B cell (primary cell): Measurements from ENCODE around the gene YJU2. TPM values are rescaled to one million over a fixed set of nuclear protein-coding genes. Genes with fewer than 3 reads are reported as not detected.

Experiments
- ATAC-seq: fragments of 200-7000 bp; cut with Tn5 transposase; one replicate; pipeline ENCODE4 v1.10.0; 2021; ENCODE audit warnings: low read depth, mild to moderate bottlenecking, moderate number of reproducible peaks, moderate library complexity
- CTCF ChIA-PET: fragments of 350-600 bp; sonication (Branson Sonifier 250); formaldehyde crosslinking; loops from one replicate; lab custom pipeline; 2021; ENCODE audit warnings: antibody characterized with exemption, inconsistent platforms; lab: Charles Lee
- POLR2A ChIA-PET: fragments of 350-600 bp; sonication (Branson Sonifier 250); formaldehyde crosslinking; loops from one replicate; lab custom pipeline; 2021; ENCODE audit warnings: antibody characterized with exemption; lab: Charles Lee
- DNase-seq: peaks from one replicate; pipeline ENCODE4 v3.0.0; 2013
- H2AFZ ChIP-seq: 2 replicates; pipeline ENCODE4 v1.6.1; 2012; ENCODE audit warnings: mild to moderate bottlenecking, low read depth, low read length; ENCODE audit not compliant: insufficient read depth, poor library complexity, severe bottlenecking
- H3K27ac ChIP-seq, 2 donors: 1 replicate in 1 of 2; 2 replicates in 1 of 2; pipeline ENCODE4 v1.5.1; 2012 to 2013; ENCODE audit warnings: low read length in 2 of 2, mild to moderate bottlenecking in 2 of 2, moderate library complexity in 1 of 2
- H3K27me3 ChIP-seq, 4 experiments: fragments of 200-600 bp in 1 of 4; sonication (generic) in 1 of 4; replicated peaks in 1 of 4; 1 replicate in 2 of 4; 2 replicates in 2 of 4; pipeline versions ENCODE4 v1.6.1 to v1.7.0; 2013 to 2016; ENCODE audit warnings: low read length in 3 of 4, mild to moderate bottlenecking in 2 of 4, mixed read lengths in 1 of 4, moderate library complexity in 1 of 4; ENCODE audit not compliant: insufficient read depth in 4 of 4, control insufficient read depth in 3 of 4; ENCODE audit errors: control extremely low read depth in 1 of 4
- H3K36me3 ChIP-seq, 2 experiments: replicated peaks in 1 of 2; 1 replicate in 1 of 2; 2 replicates in 1 of 2; pipeline versions ENCODE4 v1.6.1 to v1.7.1; 2013; ENCODE audit warnings: low read length in 1 of 2; ENCODE audit not compliant: insufficient read depth in 2 of 2, control insufficient read depth in 1 of 2; ENCODE audit errors: control extremely low read depth in 1 of 2, extremely low read depth in 1 of 2
- H3K4me1 ChIP-seq, 2 donors: fragments of 200-600 bp in 1 of 2; sonication (generic) in 1 of 2; 1 replicate in 1 of 2; 2 replicates in 1 of 2; pipeline versions ENCODE4 v1.5.1 to v1.6.1; 2013 to 2017; ENCODE audit warnings: low read length in 2 of 2; ENCODE audit not compliant: control insufficient read depth in 2 of 2, insufficient read depth in 2 of 2
- H3K4me2 ChIP-seq: replicated peaks from 2 replicates; pipeline ENCODE3; 2012; ENCODE audit warnings: mild to moderate bottlenecking, low read depth, low read length; ENCODE audit not compliant: poor library complexity, severe bottlenecking
- H3K4me3 ChIP-seq, 5 experiments: fragments of 200-600 bp in 1 of 5; sonication (generic) in 1 of 5; 1 replicate in 3 of 5; 2 replicates in 2 of 5; pipeline versions ENCODE4 v1.5.1 to v1.7.0; 2011 to 2016; ENCODE audit warnings: low read length in 4 of 5, mild to moderate bottlenecking in 4 of 5, low read depth in 2 of 5, control low read depth in 1 of 5, moderate library complexity in 1 of 5; ENCODE audit not compliant: insufficient read depth in 1 of 5; ENCODE audit errors: control extremely low read depth in 1 of 5, extremely low read depth in 1 of 5
- H3K79me2 ChIP-seq: fragments of 200-600 bp; sonication (generic); one replicate; pipeline ENCODE4 v1.6.0; 2016; ENCODE audit warnings: low read length; ENCODE audit not compliant: control insufficient read depth, insufficient read depth
- H3K9ac ChIP-seq: fragments of 200-600 bp; sonication (generic); 2 replicates; pipeline ENCODE4 v1.6.1; 2017; ENCODE audit warnings: mild to moderate bottlenecking, low read length, moderate library complexity
- H3K9me3 ChIP-seq, 3 donors: one replicate each; pipeline versions ENCODE4 v1.6.1 to v1.7.1; 2013; ENCODE audit warnings: low read length in 2 of 3; ENCODE audit not compliant: control insufficient read depth in 2 of 3, insufficient read depth in 1 of 3; ENCODE audit errors: control extremely low read depth in 1 of 3
- H4K20me1 ChIP-seq: 2 replicates; pipeline ENCODE4 v1.6.0; 2012; ENCODE audit warnings: mild to moderate bottlenecking, low read length; ENCODE audit not compliant: insufficient read depth, control insufficient read depth, poor library complexity, severe bottlenecking
- H3K27ac Mint-ChIP-seq: one replicate; pipeline ENCODE4 v1.8.0; 2021; ENCODE audit warnings: mixed read lengths
- H3K27me3 Mint-ChIP-seq: one replicate; pipeline ENCODE4 v1.8.0; 2021; ENCODE audit warnings: mixed read lengths
- H3K4me1 Mint-ChIP-seq: one replicate; pipeline ENCODE4 v1.8.0; 2021; ENCODE audit warnings: mixed read lengths
- H3K4me3 Mint-ChIP-seq: one replicate; pipeline ENCODE4 v1.8.0; 2021; ENCODE audit warnings: mixed read lengths
- H3K9me3 Mint-ChIP-seq: one replicate; pipeline ENCODE4 v1.8.0; 2022; ENCODE audit warnings: mixed read lengths; ENCODE audit not compliant: insufficient read depth
- EZH2 ChIP-seq: IDR thresholded peaks from 2 replicates; pipeline ENCODE4 v1.6.1; 2012; ENCODE audit warnings: borderline replicate concordance, low read depth, mild to moderate bottlenecking, moderate library complexity, low read length; ENCODE audit not compliant: insufficient read depth, poor library complexity, severe bottlenecking
- WGBS: methylation state at CpG from one replicate; pipeline ENCODE4 v1.1.5; 2013; ENCODE audit warnings: missing lambda C conversion rate; ENCODE audit not compliant: insufficient coverage; 5-methylcytosine and 5-hydroxymethylcytosine counted together
- intact Hi-C: fragments of 100-400 bp; cut with micrococcal nuclease; formaldehyde crosslinking; loops from one replicate; pipeline ENCODE4 v1.10.0; 2022
- polyA plus RNA-seq: library from polyadenylated mRNA; depleted of rRNA; stranded (reverse); fragments of >200 nt; gene quantifications from 2 replicates; pipeline ENCODE4 v1.2.3, GENCODE V29; 2012
- total RNA-seq, 2 donors: library from RNA; stranded (reverse); fragments of 120-200 nt in 1 of 2; gene quantifications; 1 replicate in 1 of 2; 2 replicates in 1 of 2; pipeline versions ENCODE4 v1.2.3 to v1.2.4, GENCODE V29; 2013 to 2022
- TF ChIP-seq, protein P1 (sequence below): fragments of 200-600 bp; IDR thresholded peaks from one replicate; pipeline ENCODE4 v1.8.0; 2022; ENCODE audit warnings: antibody characterized with exemption, mild to moderate bottlenecking

Gene YJU2
- total and polyA plus RNA-seq, 2 donors (not counting 1 experiment from before 2014, with no cell fraction given): 40.3 to 45.7 TPM

GRCh38 chr19:4301590-4302242 lies 54.8 kb downstream of the YJU2 start:
- no peaks in the 10 kb centered on the region for H3K9me3 Mint-ChIP-seq
- TF ChIP-seq, protein P1, sequence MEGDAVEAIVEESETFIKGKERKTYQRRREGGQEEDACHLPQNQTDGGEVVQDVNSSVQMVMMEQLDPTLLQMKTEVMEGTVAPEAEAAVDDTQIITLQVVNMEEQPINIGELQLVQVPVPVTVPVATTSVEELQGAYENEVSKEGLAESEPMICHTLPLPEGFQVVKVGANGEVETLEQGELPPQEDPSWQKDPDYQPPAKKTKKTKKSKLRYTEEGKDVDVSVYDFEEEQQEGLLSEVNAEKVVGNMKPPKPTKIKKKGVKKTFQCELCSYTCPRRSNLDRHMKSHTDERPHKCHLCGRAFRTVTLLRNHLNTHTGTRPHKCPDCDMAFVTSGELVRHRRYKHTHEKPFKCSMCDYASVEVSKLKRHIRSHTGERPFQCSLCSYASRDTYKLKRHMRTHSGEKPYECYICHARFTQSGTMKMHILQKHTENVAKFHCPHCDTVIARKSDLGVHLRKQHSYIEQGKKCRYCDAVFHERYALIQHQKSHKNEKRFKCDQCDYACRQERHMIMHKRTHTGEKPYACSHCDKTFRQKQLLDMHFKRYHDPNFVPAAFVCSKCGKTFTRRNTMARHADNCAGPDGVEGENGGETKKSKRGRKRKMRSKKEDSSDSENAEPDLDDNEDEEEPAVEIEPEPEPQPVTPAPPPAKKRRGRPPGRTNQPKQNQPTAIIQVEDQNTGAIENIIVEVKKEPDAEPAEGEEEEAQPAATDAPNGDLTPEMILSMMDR: no peak
- no peak for TF ChIP-seq EZH2
- peaks cover 11% of the 10 kb centered on the region for H3K27me3 Mint-ChIP-seq
- Histone ChIP-seq H4K20me1 (no peaks in the 10 kb centered on the region), H3K4me3 (no peak overlapping the region), H3K79me2 (no peaks in the 10 kb centered on the region), H3K4me2 (no peak overlapping the region), H3K27ac (no peak overlapping the region), H3K36me3 (no peaks in the 10 kb centered on the region), H3K9me3 (no peaks in the 10 kb centered on the region), H2AFZ (peak overlapping the region; percentile 33), H3K9ac (no peak overlapping the region), H3K27me3 (peaks cover 0 to 7% (median 0%) of the 10 kb centered on the region in 4 experiments), H3K4me1 (peaks cover 4% of the 10 kb centered on the region in 2 donors)
- ChIA-PET CTCF (no interaction called here), POLR2A (no interaction called here)
- H3K4me1 Mint-ChIP-seq: peaks cover 7% of the 10 kb centered on the region
- intact Hi-C loops: no loop called here
- ATAC-seq (no peak), DNase-seq (no peak)
- H3K4me3 Mint-ChIP-seq: no peak overlapping the region
- 32% methylated on average over 7 of the region's 13 CpGs for WGBS
- no peak overlapping the region for H3K27ac Mint-ChIP-seq

- no peaks in the 10 kb centered on the region for H3K9me3 ChIP-seq
- peak within 1 kb of the TSS; percentile 33 for H2AFZ ChIP-seq
- H3K4me3 Mint-ChIP-seq: no peak within 1 kb of the TSS
- intact Hi-C loops: no loop called here
- ChIA-PET CTCF (no interaction called here), POLR2A (no interaction called here)
- no peak for ATAC-seq
- no peaks in the 10 kb centered on the region for H3K79me2 ChIP-seq
- no peak for DNase-seq
- H4K20me1 ChIP-seq: no peaks in the 10 kb centered on the region
- no peak within 1 kb of the TSS for H3K4me3 ChIP-seq
- no peaks in the 10 kb centered on the region for H3K9me3 Mint-ChIP-seq
- no peak for TF ChIP-seq EZH2
- TF ChIP-seq, protein P1: no peak
- H3K27me3 ChIP-seq: peaks cover 0 to 6% (median 0%) of the 10 kb centered on the region in 4 experiments
- peaks cover 4% of the 10 kb centered on the region in 2 donors for H3K4me1 ChIP-seq
- peaks cover 7% of the 10 kb centered on the region for H3K4me1 Mint-ChIP-seq
- no peak within 1 kb of the TSS for H3K4me2 ChIP-seq
- no peak within 1 kb of the TSS for H3K27ac Mint-ChIP-seq
- no peaks in the 10 kb centered on the region for H3K36me3 ChIP-seq
- no peak within 1 kb of the TSS for H3K9ac ChIP-seq
- WGBS: 12% methylated on average over 8 of the region's 8 CpGs
- no peak within 1 kb of the TSS for H3K27ac ChIP-seq
- peaks cover 11% of the 10 kb centered on the region for H3K27me3 Mint-ChIP-seq
Observed at GRCh38 chr19:4302243-4302640, 55.4 kb downstream of the YJU2 start, which contains the start of gene TMIGD2. Gene TMIGD2 (minus strand): TSS chr19:4302389. CDS start chr19:4302385, 4 bp downstream.
